ENCODE data around the gene CIZ1.
"Not testable (repeated sequence)": the region's sequence is repeated elsewhere in the genome, so short reads cannot be mapped to it uniquely, and the experiment has no call there.

Gene CIZ1

DNA sequence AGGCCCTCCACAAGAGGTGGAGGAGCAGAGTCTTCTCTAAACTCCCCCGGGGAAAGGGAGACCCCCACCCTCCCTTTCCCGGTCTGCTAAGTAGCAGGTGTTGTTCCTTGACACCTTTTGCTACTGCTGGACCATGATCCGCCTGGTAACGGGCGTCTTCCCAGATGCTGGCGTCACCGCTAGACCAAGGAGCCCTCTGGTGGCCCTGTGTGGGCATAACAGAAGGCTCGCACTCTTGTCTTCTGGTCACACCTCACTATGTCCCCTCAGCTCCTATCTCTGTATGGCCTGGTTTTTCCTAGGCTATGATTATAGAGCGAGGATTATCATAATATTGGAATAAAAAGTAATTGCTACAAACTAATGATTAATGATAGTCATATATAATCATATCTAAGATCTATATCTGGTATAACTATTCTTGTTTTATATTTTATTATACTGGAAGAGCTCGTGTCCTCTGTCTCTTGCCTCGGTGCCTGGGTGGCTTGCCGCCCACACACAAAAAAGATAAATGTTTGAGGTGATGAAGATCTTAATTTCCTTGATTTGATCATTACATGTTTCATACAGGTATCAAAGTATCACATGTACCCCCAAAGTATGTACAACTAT is 61.3 kb downstream of the CIZ1 start:
- not testable (repeated sequence) for H3K4me3 ChIP-seq (ENCODE audit: control insufficient read depth, low read depth, low read length); DNase-seq (ENCODE audit: low read depth)

DNA sequence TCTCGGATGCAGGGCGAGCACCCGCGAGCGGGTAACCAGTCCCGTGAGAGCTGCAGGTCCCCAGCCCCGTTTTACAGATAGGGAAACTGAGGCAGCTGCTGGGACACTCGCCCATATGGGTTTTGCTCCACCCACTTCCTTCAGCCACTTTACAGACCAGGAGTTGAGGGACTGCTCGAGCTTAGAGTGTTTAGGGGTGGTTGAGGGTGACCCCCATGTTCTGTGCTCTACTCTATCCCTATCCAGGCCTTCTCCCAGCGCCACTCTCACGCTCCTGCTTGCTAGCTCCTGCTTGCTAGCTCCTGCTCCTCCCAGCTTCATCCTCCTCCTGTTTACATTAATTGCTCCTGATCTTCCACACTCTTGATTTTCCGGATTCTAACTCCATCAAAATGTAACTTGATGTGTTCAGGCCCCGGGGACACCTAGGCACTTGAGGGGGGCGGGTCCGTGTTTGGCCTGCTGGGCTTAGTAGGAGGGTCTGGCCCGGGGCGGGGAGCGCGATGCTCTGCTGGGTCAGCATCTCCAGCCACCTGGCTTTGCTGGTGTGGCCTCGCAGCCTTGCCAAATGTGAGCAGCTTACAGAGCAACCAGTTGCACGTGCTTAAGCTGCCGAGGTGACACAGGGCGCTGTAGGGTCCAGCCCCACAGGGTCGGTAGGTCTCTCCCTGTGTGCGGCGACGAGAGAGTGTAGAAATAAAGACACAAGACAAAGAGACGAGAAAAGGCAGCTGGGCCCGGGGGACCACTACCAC is 62.4 kb downstream of the CIZ1 start:
- DNase-seq (ENCODE audit: low read depth), result no peak
- H3K4me3 ChIP-seq (ENCODE audit: control insufficient read depth, low read depth, low read length), result peak overlapping the region; percentile 71
- TF ChIP-seq, protein P1, sequence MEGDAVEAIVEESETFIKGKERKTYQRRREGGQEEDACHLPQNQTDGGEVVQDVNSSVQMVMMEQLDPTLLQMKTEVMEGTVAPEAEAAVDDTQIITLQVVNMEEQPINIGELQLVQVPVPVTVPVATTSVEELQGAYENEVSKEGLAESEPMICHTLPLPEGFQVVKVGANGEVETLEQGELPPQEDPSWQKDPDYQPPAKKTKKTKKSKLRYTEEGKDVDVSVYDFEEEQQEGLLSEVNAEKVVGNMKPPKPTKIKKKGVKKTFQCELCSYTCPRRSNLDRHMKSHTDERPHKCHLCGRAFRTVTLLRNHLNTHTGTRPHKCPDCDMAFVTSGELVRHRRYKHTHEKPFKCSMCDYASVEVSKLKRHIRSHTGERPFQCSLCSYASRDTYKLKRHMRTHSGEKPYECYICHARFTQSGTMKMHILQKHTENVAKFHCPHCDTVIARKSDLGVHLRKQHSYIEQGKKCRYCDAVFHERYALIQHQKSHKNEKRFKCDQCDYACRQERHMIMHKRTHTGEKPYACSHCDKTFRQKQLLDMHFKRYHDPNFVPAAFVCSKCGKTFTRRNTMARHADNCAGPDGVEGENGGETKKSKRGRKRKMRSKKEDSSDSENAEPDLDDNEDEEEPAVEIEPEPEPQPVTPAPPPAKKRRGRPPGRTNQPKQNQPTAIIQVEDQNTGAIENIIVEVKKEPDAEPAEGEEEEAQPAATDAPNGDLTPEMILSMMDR (conservative IDR thresholded peaks at IDR 0.05; ENCODE audit: control insufficient read depth, insufficient read depth, low read depth, low read length), result no peak

DNA sequence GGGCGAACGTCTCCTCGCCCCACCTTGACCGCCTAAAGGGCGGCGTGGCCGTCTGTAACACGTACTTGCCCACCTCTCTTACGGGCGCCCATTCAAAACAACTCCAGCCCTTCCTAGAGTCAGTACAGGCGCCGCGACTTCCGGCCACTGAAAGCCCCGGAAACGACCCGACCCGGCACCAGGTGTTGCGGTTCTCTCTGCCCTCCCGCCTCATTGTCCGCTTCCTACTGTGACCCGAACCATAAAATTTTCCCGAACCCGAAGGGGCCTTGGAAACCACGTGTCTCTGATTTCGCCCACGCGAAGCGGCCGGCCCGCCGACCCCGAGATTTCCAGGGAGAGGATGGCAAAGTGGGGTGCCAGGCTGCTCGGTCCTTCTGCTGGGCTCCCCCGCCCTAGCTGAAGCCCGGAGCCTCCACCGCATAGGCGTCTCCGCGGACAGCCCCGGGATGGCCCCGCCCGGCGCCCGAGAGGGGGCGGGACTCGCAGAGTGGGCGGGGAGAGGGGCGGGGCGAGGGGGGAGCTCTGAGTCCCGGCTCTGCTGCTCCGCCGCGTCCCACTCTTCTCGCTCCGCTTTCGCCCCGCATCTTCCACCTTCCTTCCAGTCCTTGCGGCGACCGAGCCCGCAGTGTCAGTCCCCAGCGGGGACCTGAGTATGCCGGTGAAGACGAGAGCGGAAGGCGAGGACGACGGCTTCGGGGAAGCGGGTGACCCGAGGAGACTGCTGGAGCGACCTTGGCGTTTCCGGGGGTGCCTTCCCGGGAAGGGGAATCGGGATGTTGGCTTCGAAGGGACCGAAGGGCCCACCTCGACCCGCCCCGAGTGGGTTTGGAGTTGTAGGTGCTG is 63.2 kb downstream of the CIZ1 start:
- H3K4me3 ChIP-seq (ENCODE audit: control insufficient read depth, low read depth, low read length), result peak overlapping the region; percentile 71
- peak; percentile 88 for DNase-seq (ENCODE audit: low read depth)
- TF ChIP-seq, protein P1 (conservative IDR thresholded peaks at IDR 0.05; ENCODE audit: control insufficient read depth, insufficient read depth, low read depth, low read length), result no peak

DNA sequence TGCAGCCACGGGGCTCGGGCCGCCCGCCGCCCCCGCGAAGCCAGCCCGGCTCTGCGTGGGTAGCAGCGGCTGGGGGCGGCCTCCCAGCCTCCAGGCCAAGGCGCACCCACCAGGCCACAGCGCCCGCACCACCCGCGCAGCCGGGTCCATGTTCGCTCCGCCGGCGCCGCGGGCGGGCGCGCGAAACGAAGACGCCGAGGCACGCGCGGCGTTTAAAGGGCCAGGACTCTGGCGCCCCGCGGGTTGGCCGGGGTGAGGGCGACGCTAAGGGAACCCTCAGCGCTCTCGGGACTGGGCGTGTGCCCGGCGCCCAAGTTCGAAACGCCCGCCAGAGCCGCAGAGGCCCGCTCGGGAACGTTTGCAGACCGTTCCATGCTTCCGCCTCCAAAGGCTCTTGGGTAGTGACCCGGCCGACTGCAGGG is 63.8 kb downstream of the CIZ1 start, which contains the start of gene PTGES2:
Gene PTGES2, minus strand, starts transcription at position 162 of the 422 bp plus-strand sequence. Its CDS starts 12 bp downstream, at position 150.
- TF ChIP-seq, protein P1 (conservative IDR thresholded peaks at IDR 0.05; ENCODE audit: control insufficient read depth, insufficient read depth, low read depth, low read length), result no peak
- peak; percentile 81 for DNase-seq (ENCODE audit: low read depth)

DNA sequence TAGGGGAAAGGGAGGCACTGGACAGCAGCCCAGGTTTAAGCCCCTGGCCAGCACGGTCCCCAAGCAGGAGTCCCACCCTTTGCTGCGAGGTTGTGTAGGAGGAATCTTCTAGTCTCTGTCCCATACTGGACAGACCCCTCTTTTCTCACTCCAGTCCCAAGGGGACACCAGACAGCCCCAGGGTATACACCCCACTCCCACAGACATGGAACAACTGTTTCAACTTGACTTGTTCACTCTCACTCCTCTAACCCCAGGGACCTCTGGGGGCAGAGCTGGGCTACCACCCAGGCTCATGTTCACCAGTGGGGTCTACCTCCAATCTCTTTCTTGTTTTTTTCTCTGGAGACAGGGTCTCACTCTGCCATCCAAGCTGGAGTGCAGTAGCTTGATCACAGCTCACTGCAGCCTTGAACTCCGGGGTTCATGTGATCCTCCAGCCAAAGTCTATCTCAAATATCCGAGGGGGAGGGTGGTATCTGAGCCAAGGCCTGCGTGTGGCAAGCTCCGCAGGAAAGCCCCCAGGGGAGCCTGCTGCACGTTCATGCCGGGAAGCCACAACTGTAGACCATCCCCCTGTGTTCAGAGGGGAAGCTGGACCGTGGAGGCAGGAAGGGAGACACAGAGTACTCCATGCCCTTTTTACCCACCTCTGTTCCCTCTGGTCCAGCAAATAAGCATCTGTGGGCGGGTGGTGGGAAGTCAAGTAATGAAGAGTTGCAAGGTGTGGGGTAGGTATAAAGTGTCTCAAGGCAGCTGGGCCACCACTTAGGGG is 65.6 kb downstream of the CIZ1 start:
- TF ChIP-seq, protein P1 (conservative IDR thresholded peaks at IDR 0.05; ENCODE audit: control insufficient read depth, insufficient read depth, low read depth, low read length), result no peak
- H3K4me3 ChIP-seq (ENCODE audit: control insufficient read depth, low read depth, low read length), result no peak overlapping the region
- no peak for DNase-seq (ENCODE audit: low read depth)

More for the DNA sequence above, 63.8 kb downstream of the CIZ1 start, which contains the start of gene PTGES2:
- H3K4me3 ChIP-seq (ENCODE audit: control insufficient read depth, low read depth, low read length), result peak within 1 kb of the TSS; percentile 71

DNA sequence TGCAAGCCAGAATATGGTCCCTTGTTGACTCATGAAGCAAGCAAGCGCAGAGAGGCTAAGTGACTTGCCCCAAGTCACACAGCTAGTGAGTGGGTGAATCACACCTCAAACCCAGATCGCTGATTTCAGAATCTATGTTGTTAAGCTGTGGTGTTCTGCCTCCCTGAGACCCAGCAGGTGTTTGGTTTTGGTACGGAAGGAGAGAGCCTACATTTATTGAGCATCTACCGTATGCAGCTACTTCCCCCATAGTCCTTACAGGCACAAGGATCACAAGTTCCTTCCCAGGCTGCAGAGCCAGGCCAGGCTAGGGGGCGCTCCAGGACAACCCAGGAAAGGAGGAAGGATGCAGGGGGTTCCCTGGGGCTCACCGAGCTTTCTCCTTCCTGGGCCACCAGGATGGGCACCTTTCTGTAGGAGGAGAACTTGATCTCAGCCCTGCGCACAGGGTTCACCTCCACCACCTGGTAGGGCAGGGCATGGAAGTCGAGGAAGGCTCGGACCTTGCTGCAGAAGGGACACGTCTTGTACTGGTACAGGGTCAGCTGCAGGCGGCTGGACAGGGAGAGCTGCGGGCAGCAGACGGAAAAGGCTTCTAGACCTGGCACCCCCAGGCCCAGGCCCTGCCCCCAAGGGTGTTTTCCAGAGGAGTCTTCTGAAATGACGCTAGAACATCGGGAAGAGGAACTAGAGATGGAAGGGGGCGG is 66.3 kb downstream of the CIZ1 start:
- DNase-seq (ENCODE audit: low read depth), result peak; percentile 66
- H3K4me3 ChIP-seq (ENCODE audit: control insufficient read depth, low read depth, low read length), result no peak overlapping the region
- TF ChIP-seq, protein P1 (conservative IDR thresholded peaks at IDR 0.05; ENCODE audit: control insufficient read depth, insufficient read depth, low read depth, low read length), result peak; percentile 70
